Nephron (organoid): ENCODE results near the gene INTS4.
"Not testable (repeated sequence)": the region's sequence is repeated elsewhere in the genome, so short reads cannot be mapped to it uniquely, and the experiment has no call there.

ENCODE experiments used
- H3K27ac Mint-ChIP-seq, 3 experiments: 2 replicates each; pipeline ENCODE4 v1.8.0; 2020; ENCODE audit warnings: mixed read lengths in 3 of 3, mild to moderate bottlenecking in 2 of 3, moderate library complexity in 1 of 3
- H3K27me3 Mint-ChIP-seq: 2 replicates; pipeline ENCODE4 v1.8.0; 2021; ENCODE audit warnings: low read depth, mild to moderate bottlenecking, moderate library complexity, mixed read lengths
- H3K36me3 Mint-ChIP-seq: 2 replicates; pipeline ENCODE4 v1.8.0; 2020; ENCODE audit warnings: low read depth, mixed read lengths
- H3K4me1 Mint-ChIP-seq: 2 replicates; pipeline ENCODE4 v1.8.0; 2020; ENCODE audit warnings: mixed read lengths
- H3K4me3 Mint-ChIP-seq, 3 experiments: 2 replicates each; pipeline ENCODE4 v1.8.0; 2020; ENCODE audit warnings: mild to moderate bottlenecking in 3 of 3, mixed read lengths in 3 of 3, moderate library complexity in 2 of 3
- H3K9me3 Mint-ChIP-seq: 2 replicates; pipeline ENCODE4 v1.8.0; 2020; ENCODE audit warnings: mixed read lengths
- CTCF ChIP-seq, 3 experiments: fragments of 200-600 bp; sonication (generic); IDR thresholded peaks; one replicate each; pipeline ENCODE4 v1.5.0; 2021; ENCODE audit warnings: antibody characterized with exemption in 3 of 3; ENCODE audit not compliant: unreplicated experiment in 3 of 3

Gene INTS4

GRCh38 chr11:78010304-78010703, 15.8 kb upstream of the INTS4 start:
- H3K9me3 Mint-ChIP-seq: no peaks in the 10 kb centered on the region
- no peak overlapping the region for H3K4me3 Mint-ChIP-seq
- no peak for TF ChIP-seq CTCF (IDR thresholded peaks at IDR 0.05; ENCODE audit: unreplicated experiment in 3 of 3)
- H3K4me1 Mint-ChIP-seq: no peaks in the 10 kb centered on the region
- H3K27me3 Mint-ChIP-seq: no peaks in the 10 kb centered on the region
- H3K27ac Mint-ChIP-seq: peak overlapping the region in 1 of 3 experiments; percentile 18
- peaks cover under 1% of the 10 kb centered on the region for H3K36me3 Mint-ChIP-seq

GRCh38 chr11:78009062-78009461, 14.6 kb upstream of the INTS4 start:
- no peaks in the 10 kb centered on the region for H3K27me3 Mint-ChIP-seq
- no peaks in the 10 kb centered on the region for H3K36me3 Mint-ChIP-seq
- TF ChIP-seq CTCF (IDR thresholded peaks at IDR 0.05; ENCODE audit: unreplicated experiment in 3 of 3): no peak
- no peak overlapping the region for H3K4me3 Mint-ChIP-seq
- H3K9me3 Mint-ChIP-seq: no peaks in the 10 kb centered on the region
- no peaks in the 10 kb centered on the region for H3K4me1 Mint-ChIP-seq
- H3K27ac Mint-ChIP-seq: peak overlapping the region in 1 of 3 experiments; percentile 34

GRCh38 chr11:78000193-78000592, 5.7 kb upstream of the INTS4 start:
- Mint-ChIP-seq H3K9me3 (no peaks in the 10 kb centered on the region), H3K36me3 (no peaks in the 10 kb centered on the region), H3K27ac (peak overlapping the region in 2 of 3 experiments; percentile 11 to 16), H3K27me3 (no peaks in the 10 kb centered on the region), H3K4me3 (no peak overlapping the region), H3K4me1 (peaks cover 1% of the 10 kb centered on the region)
- peak; percentile 53 to 61 (median 57) for TF ChIP-seq CTCF (IDR thresholded peaks at IDR 0.05; ENCODE audit: unreplicated experiment in 3 of 3)

GRCh38 chr11:77999446-78000030, 5.1 kb upstream of the INTS4 start:
- no peaks in the 10 kb centered on the region for H3K9me3 Mint-ChIP-seq
- no peak for TF ChIP-seq CTCF (IDR thresholded peaks at IDR 0.05; ENCODE audit: unreplicated experiment in 3 of 3)
- H3K27me3 Mint-ChIP-seq: no peaks in the 10 kb centered on the region
- H3K4me3 Mint-ChIP-seq: no peak overlapping the region
- H3K36me3 Mint-ChIP-seq: no peaks in the 10 kb centered on the region
- peak overlapping the region in 1 of 3 experiments; percentile 16 for H3K27ac Mint-ChIP-seq
- peaks cover 4% of the 10 kb centered on the region for H3K4me1 Mint-ChIP-seq

GRCh38 chr11:77993902-77994301, 566 bp downstream of the INTS4 start:
- TF ChIP-seq CTCF (IDR thresholded peaks at IDR 0.05; ENCODE audit: unreplicated experiment in 3 of 3): no peak
- H3K9me3 Mint-ChIP-seq: no peaks in the 10 kb centered on the region
- no peaks in the 10 kb centered on the region for H3K27me3 Mint-ChIP-seq
- H3K4me1 Mint-ChIP-seq: peaks cover 18% of the 10 kb centered on the region
- peak overlapping the region; percentile 96 to 99 (median 98) for H3K27ac Mint-ChIP-seq
- peaks cover 7% of the 10 kb centered on the region for H3K36me3 Mint-ChIP-seq
- peak overlapping the region; percentile 97 to 99 (median 98) for H3K4me3 Mint-ChIP-seq

- no peak for TF ChIP-seq CTCF (IDR thresholded peaks at IDR 0.05; ENCODE audit: unreplicated experiment in 3 of 3)
- peaks cover 30% of the 10 kb centered on the region for H3K36me3 Mint-ChIP-seq
- H3K9me3 Mint-ChIP-seq: no peaks in the 10 kb centered on the region
- H3K4me1 Mint-ChIP-seq: peaks cover 18% of the 10 kb centered on the region
- no peak overlapping the region for H3K27ac Mint-ChIP-seq
- H3K27me3 Mint-ChIP-seq: no peaks in the 10 kb centered on the region
- H3K4me3 Mint-ChIP-seq: peak overlapping the region in 1 of 3 experiments; percentile 8
These were observed 3.5 kb downstream of the INTS4 start for GRCh38 chr11:77990981-77991380.

- H3K4me3 Mint-ChIP-seq, H3K4me1 Mint-ChIP-seq, H3K27me3 Mint-ChIP-seq, H3K27ac Mint-ChIP-seq, H3K9me3 Mint-ChIP-seq: not testable (repeated sequence)
- peaks cover 69% of the 10 kb centered on the region for H3K36me3 Mint-ChIP-seq
These were observed 8.0 kb downstream of the INTS4 start for GRCh38 chr11:77986456-77986855.
